T-helper 2 cell treated with Interferon-gamma antibody and Interleukin-4, amounts not matched to agents 100 ng/mL and 5 ng/mL, for 36 hours (primary cell): ENCODE data around the gene PDK1. TPM values are rescaled to one million over a fixed set of nuclear protein-coding genes. Genes with fewer than 3 reads are reported as not detected.
"Not testable (repeated sequence)": the region's sequence is repeated elsewhere in the genome, so short reads cannot be mapped to it uniquely, and the experiment has no call there.

Experiments
- intact Hi-C: fragments of 100-400 bp; cut with micrococcal nuclease; formaldehyde crosslinking; loops from one replicate; pipeline ENCODE4 v1.15.1; 2023
- total RNA-seq: library from RNA; stranded (reverse); gene quantifications from 2 replicates; pipeline ENCODE4 v1.2.3, GENCODE V29; 2022

Gene PDK1
- total RNA-seq, 1 donor from 2014 or later, result 25.5 TPM

DNA sequence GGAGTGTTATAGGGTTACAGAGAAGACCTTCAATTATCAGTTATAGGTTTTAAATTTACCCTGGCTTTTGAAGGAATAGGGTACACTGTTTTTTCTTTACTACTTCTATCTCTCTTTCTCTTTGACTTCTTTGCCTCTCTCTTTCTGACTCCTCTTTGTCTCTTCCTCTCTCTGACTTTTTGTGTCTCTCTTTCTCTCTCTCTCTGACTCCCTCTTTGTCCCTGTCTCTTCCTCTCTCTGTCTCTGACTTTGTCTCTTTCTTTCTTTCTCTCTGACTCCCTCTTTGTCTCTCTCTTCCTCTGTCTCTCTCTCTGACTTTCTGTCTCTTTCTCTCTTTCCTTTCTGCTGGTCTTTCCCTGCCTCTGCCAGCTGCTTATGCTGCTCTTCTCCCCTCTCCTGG lies 36.3 kb downstream of the PDK1 start:
- intact Hi-C loops, result not testable (repeated sequence)

DNA sequence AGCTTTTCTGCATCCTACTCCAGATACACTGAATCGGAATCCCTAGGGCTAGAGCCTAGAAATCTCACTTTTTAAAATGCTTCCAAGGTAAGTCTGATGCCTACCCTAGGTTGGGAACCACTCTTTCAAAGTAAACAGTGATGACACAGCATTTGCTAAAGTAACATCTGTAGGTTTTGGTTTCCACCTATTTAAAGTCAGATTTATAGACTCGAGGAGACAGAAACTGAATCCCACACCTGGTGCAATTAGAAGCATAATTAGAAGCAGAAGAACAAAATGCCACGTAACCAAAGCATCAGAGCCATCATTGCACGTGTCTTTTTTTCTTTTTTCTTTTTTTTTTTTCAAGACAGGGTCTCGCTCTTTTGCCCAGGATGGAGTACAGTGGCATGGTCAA lies 40.9 kb downstream of the PDK1 start:
- intact Hi-C loops, result no loop called here

DNA sequence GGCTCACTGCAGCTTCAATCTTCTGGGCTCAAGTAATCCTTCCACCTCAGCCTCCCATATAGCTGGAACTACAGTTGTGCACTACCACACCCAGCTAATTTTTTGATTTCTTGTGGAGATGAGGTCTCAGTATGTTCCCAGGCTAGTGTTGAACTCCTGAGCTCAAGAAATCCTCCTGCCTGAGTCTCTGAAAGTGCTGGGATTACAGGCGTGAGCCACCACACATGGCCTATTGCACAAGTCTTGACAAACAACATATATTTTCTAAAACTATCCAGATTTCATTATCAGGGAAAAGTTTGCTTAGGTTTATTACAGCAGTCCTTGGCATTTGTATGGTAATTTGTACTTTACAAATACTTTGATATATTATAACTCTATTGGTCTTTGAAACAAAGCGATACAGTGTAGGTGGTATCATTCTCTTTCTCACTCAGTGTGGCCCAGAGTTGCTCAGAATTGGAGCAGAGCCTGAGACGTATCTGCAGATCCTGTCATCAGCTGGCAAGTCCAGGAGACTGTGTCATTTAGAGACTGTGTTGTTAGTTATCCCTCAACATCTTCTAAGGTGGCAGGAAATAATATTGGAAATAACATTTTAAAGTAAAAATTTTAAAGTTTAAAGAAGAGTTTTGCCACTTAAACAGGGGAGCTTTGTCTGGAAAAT lies 41.4 kb downstream of the PDK1 start:
- intact Hi-C loops, result no loop called here

DNA sequence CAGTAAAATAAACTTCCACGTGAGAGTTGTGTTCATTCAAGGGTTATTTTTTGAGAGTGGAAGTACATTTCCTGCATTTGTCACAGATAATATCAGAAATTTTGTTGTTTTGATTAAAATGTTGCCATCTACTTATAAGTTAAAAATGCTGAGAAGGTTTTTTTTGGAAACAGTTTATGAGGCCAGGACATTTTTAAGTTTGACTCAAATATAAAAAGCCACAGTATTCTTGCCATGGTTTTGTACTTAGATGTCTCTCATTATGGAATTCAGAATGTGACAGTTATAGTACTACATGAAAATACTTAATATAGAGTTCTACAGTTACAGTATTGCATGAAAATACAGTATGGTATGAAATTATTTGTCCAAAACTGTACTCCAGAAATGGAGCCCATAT lies 44.1 kb downstream of the PDK1 start:
- intact Hi-C loops, result no loop called here

DNA sequence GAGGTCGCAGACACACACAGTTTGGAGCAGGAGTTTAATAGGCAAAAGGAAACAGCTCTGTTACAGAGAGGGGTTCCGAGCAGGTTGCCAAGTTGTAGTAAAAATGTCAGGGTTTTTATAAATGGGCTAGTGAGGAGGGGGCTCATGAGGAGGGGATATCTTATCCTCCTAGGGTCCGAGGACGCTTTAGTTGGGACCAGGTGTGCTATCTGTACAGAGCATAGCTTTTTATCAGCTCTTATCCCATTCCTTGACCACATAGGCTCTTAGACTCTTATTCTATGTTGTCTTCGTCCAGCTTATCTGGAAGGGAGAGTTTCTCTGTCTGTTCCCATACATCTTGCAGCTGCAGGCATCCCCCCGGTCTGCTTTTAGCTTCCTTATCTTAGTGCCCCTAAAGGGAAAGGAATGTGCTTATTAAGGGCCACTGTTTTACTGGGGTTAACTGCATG lies 44.7 kb downstream of the PDK1 start:
- intact Hi-C loops, result no loop called here

DNA sequence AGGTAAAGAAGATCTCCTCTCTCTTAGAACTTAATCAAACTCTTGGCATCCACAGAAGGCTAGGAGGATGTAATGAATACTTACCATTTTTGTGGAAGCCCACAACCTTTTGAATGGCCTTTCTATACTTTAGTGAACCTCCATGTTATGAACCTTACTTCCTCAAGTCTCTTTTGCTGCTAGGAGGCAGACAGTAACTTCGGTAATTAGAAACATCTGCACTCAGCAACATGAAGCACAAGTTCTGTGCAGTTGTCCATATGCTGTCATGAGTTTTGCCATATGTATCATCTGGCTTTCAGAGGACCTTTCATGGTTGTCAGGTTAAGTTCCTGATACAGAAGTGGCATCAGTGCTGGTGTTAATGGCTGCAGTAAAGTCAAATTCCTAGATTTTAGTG lies 50.4 kb downstream of the PDK1 start:
- intact Hi-C loops, result no loop called here

DNA sequence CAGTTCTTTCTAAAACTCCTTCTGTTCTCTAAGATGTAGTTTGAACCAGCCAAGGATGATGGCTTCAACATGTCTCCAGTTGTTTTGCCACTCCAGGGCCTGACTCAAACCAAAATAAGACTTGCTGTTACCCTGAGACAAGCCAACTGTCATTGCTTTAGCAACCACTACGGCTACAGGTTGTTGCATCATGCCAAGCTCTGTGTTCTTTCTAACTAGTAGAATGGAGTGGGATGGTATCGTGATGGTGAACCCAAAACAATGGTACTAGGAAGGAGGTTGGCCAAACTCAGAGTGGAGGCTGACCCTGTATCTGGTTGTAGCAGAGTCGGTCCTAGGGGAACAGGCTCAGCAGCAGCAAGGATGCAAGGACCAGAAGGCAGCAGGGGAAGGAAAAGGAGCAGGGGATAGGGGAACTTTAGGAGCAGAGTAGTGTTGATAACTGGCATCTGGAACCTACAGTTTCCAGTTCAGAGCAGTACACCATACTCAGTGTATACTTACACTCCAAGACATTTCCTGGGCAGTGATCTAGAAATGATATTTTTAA lies 51.6 kb downstream of the PDK1 start:
- intact Hi-C loops, result no loop called here

DNA sequence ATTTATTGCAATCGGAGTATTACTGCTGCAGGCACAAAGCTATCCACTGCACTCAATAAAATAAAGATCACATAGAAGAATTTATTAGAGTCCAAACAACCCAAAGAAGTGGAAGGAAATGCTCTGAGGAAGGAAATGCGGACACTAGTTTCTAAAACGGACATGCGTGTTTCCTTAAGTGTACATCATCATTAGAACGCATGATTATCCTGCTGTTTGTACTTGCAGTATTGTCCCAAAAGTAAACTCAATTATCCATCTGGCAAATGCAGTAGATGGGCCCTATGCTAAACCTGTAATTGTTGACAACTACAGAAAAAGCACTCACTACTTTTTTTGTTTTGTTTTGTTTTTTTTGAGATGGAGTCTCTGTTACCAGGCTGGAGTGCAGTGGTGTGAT lies 53.6 kb downstream of the PDK1 start:
- intact Hi-C loops, result no loop called here

DNA sequence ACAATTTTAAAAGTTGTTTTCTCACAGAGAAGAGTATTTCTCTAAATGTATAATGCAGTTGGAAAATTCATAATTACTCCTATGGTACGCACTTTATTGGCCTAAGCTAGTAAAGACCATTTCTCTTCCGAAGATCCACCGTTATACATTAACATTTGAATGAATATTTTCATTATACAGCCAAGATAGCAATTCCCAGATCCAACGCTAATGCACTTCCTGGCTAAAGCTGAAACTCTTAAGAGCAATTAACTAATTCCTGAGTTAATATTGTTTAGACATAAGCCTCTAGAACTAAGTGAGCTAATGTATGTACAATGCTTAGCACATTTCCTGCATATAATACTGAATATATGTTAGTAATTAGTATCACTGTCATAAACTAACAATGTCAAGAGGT lies 56.2 kb downstream of the PDK1 start:
- intact Hi-C loops, result no loop called here

DNA sequence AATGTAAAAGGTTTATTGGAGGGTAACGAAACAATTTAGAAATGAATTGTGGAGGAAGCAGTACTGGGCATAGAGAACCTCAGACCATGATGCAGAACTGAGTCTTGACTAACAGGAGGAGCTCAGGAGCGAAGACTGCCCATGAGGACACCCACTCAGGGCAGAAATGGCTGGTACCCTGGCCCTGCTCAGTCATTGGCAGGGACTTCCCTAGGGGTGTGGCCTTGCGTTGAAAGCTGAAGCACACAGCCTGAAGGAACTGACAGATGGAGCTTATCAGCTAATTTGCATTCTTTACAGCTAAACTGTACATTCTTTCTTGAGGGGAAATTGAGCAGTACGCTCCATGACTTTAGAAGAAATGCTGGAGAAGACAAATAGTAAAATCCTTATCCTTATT lies 57.1 kb downstream of the PDK1 start:
- intact Hi-C loops, result no loop called here

DNA sequence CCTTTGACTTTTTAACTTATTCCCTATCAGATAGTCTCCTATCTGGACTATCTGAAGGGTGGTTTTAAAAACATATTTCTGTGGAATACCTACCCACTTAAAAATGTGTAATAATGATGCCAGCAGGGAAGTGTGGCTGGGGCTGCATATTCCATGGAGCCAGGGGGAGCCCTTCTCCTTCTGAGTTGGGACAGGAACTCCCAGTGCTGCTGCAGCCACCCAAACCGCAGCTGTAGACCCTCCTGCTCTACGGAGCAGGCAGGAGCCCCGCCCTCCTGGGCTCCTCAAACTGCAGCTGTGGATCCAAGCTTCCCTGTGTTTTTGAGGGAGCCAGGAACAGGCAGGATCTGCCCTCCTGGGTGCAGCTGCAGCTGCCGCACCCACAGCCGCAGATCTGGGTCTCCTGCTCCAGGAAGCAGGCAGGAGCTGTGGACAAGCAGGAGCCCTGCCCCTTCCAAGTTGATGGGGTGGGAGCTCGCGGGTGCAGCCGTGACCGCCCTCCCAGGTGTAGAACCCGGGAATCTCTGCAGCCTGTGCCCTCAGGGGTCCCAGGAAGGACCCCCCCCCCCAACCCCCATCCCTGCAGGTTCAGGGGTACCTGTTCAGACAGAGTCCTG lies 57.8 kb downstream of the PDK1 start:
- intact Hi-C loops, result no loop called here

DNA sequence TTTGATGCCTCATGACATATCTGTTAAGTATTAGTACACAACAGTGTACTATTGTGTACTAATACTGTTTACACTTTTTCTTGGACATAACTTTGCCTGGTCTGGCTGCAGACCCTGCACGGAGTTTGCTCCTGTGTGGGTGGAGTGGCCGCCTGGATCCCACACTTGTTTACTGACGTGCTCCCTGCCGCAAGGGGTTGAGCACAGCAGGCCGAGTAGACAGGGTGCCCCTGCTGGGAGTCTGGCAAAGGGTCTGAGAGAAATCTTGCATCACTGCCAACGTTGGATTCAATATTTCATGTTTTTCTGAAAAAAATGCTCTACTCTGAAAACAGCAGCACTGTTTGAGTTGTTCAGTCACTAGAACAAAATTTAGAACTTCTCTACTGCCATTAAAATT lies 59.0 kb downstream of the PDK1 start:
- intact Hi-C loops, result no loop called here

DNA sequence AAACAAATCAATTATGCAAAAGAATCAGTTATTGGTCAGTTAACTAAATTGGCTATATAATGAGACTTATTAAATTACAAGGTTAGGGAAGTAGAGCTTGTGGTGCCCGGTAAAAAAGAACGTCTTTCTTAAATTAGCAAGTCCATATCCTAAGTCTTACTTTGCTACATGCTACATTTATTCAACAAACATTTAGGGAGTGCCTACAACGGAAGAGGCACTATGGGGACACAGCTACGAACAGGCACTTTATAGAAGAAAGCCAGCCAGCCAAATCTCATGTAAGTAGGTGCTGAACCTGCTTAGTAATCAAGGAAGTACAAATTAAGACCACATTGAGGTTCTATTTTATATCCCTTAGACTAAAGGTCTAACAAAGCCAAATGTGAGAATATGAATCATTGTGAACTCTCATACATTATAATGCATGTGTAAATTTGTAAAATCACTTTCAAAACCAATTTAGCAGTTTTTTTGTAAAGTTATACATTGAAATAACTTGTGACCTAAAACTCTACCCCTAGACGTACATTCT lies 59.9 kb downstream of the PDK1 start:
- intact Hi-C loops, result no loop called here

DNA sequence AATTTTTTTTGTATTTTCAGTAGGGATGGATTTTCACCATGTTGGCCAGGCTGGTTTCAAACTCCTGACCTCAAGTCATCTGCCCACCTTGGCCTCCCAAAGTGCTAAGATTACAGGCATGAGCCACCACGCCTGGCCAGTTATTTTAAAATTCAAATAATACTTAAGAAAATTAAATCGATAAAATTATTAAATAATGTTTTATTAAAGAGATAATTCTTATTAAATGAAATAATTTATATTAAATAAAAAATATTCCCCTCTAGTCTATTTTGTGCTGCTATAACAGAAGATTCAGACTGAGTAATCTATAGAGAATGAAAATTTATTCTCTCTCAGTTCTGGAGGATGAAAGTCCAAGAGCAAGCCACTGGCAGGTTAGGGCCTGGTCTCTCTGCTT lies 61.2 kb downstream of the PDK1 start:
- intact Hi-C loops, result no loop called here

DNA sequence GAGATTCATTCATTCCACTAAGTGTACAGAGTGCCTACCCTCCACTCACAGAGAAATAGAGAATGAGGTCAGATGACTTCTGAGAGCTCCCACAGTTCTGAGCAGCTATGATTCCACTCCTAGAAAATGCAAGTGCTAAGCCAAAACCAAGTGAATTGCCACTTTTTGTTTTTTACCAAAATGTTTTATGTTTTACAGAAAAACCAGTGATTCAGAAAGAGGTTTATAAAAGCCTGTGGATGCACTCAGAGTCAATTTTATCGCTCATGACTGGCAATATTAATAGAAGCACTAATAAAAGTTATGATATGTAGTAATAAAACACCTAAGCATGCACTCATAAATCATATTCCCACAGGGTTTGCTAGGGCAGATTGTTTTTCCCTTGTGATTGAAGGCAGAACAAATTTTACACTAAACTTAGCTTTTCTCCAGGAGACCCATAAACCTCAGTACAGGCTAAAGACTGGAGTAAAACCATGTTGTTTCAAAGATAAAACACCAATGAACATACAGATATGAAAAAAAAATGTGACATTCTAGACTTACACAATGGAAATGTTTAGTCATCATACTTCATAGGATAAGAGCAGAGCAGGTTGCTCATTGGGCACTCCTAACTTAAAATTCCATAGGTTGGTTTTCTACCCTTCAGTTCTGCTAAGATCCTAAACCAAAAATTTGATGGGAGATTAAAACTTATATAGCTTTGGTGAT lies 67.5 kb downstream of the PDK1 start:
- intact Hi-C loops, result no loop called here

DNA sequence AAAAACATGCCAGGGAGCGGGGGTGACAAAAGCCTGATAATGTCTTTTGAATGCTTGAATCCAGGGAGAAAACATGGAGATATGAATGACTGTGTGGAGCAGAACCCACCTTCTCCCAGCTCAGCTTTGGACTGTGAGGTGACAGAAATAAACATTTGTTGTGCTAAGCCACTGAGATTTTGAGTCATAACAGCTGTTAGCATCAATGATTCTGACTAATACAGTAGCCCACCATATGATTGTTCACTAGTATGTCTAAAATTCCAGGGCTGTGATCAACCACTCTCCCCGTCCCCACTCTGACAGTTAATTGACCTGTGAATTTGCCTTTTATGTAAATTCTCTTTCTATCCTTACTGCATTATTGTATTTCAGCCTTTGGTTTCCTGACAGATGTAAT lies 69.1 kb downstream of the PDK1 start:
- intact Hi-C loops, result no loop called here

DNA sequence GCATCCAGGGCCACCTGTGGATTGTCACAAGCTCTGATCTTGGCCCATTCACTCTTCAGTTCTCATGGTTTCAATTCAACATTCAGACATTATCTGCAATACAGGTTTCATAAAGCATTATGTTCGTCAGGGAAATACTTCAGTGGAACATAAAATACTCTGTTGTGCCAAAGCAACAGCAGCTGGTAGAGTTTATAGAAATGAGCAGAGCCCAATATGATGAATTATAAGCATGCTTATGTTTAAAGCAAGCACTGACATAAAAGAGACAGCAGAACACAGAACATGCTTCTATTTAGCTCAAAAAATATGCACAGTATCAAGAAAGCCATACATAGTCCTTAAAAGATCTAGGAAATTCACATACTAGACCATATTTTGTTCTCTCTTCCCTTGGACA lies 71.3 kb downstream of the PDK1 start:
- intact Hi-C loops, result no loop called here

DNA sequence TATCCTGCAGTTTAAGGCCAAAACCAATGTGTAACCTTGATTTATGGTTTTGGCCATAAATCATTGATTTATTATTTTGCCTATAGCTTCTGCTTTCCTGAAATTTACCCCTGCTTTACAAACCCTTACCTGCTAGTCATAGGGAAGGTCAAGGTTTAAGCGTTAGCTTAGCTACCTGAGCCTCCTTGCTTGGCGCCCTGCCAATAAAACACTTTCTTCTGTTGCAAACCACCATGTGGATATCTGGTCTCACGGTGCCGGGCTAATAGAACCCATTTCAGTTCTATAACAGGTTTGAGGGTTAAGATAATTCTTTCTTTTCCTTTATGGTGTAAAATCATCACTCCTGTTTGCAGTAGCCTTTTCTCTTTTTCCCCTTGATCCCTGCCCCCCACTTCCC lies 72.2 kb downstream of the PDK1 start:
- intact Hi-C loops, result no loop called here

DNA sequence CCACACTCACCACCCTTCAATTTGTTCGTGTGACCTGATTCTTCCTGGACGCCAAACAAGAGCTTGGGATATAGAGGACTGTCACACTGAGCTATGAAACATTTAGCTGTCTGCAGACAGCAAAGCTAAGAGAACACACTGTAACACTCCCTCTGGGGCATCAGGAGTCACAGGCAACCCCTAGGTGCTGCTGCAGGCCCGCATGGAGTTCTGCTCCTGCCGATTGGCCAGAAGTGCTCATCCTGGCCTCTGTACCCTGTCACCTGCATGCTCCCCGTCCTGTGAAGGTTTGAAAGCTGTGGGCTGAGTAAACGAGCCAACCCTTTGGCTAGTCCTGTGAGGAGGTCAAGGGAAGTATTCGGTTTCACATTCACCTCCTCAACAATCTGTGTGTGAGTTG lies 73.7 kb downstream of the PDK1 start:
- intact Hi-C loops, result no loop called here

DNA sequence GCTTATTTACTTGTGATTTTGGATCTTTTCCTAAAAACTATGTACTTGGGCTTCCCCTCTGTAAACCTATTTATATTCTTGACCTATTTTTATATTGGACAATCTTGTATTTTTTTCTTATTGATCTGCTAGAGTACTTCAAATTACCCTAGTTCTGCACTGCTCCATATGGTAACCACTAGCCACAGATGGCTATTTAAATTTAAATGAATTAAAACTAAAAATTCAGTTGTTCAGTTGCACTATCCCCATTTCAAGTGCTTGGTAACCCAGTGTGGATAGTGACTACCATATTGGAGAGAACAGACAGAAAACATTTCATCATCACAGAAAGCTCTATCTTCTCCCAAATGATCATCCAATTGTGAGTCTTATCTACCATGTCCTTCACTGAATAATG lies 74.3 kb downstream of the PDK1 start:
- intact Hi-C loops, result no loop called here

DNA sequence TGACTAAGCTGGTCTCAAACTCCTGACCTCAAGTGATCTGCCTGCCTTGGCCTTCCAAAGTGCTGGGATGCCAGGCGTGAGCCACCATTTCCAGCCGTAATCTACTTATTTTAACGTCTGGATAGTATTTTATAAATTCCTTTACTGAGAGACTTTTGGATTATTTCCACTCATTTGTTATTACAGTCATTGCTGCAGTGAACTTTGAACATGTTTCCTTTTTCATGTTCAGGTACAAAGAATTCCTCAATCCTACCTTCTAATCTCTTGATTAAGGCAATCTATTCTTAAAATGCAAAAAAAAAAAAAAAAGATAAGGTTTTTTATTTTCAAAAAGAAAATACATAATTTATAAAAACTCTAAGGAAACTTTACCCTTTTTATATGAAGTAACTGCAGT lies 78.6 kb downstream of the PDK1 start:
- intact Hi-C loops, result no loop called here

DNA sequence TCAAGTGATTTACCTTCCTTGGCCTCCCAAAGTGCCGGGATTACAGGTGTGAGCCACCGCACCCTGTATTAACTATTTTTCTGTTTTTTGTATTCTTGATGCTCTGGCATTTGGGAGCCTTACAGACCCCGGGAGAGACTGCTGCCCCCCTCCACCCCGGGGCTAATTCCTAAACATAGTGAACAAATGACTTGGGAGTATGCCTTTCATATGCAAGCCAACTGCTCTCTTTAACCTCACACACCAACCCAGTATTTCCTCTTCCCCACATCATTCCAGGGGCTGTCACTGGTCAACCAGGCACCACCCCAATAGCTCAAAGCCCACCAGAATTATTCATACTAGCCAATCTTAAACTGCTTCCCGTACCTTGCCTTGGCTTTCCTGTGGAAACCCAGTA lies 79.7 kb downstream of the PDK1 start:
- intact Hi-C loops, result no loop called here
